Central memory CD4-positive, alpha-beta T cell (primary cell): ENCODE results near the gene CADPS.

Source experiments
- DNase-seq: peaks from one replicate; pipeline ENCODE4 v3.0.0; 2022

CADPS gene

GRCh38 chr3:62732183-62732904 lies 142.9 kb downstream of the CADPS start:
- no peak for DNase-seq

- no peak for DNase-seq
Measured at GRCh38 chr3:62727981-62728380, 147.2 kb downstream of the CADPS start.

GRCh38 chr3:62727536-62727935 lies 147.7 kb downstream of the CADPS start:
- no peak for DNase-seq

DNA sequence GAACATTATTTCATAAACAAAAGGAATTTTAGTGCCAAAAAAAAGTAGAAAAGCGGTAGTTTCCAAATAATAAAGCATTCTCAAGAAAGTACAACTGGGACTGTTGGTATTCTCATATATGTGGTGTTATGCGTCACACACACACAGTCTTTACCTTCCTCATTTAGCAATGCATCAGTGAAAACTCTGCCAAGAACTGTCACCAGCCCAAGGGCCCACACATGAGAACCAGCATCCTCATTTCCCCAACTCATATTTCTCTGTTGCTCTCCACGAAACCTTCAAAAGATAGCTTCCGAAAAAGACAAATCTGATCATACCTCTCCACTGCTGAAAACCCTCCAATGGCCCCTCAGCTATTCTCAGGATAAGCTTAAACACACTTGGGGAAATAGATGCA lies 150.7 kb downstream of the CADPS start:
- DNase-seq = no peak

- DNase-seq = no peak
Measured at GRCh38 chr3:62723914-62724217, 151.3 kb downstream of the CADPS start.

DNA sequence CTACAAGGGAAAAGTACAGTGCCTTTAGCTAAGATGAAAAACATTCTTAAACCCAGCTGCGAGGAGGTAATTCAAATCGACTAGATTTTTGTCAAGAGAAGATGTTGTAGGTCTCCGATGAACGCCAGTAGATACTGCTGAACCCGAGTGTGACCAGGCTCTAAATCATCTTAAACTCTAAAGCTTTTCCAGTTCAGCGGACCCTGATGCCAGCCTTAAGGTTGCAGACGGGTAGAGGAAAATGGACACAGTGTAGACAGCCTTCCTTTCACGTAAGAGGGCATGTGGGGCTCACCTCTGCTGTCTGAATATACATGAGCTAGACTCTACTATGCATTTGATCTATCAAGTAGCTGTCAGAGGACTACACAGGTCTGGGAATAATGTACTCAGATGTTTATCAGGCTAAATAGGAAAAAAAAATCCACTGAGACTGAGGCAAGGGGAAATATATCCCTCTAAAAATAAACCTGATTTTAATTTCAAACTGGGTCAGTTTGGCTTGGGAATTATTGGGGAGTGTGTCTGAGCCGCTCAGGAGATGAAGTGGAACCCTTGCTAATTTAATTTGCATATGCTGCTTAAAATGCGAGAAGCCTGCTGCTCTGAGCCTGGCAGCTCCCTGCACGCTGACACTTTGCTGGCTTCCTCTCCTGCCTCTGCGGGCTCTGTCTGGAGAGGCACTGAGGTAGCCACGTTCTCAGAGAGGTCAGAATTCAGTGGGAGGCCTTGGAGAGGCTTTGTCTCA lies 151.9 kb downstream of the CADPS start:
- DNase-seq = no peak

DNA sequence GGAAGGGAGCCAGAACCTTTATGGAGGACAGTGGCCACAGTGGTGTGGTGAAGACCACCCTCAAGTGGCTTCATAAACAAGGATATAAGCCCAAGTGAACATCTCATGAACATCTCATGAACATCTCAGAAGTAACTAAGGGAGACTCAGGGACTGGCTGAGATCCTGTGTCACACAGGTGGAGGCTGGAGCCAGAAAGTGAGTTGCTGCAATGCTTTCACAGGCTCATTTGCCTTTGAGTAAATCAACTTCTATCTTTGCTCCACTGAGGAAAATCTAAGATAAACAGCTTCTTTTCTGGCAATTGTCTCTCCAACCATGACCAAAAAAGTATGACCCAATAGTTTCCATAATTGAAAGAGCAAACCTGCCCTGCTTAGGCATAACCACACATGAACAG lies 152.9 kb downstream of the CADPS start:
- DNase-seq = no peak

GRCh38 chr3:62718515-62719320 lies 156.5 kb downstream of the CADPS start:
- no peak for DNase-seq

DNA sequence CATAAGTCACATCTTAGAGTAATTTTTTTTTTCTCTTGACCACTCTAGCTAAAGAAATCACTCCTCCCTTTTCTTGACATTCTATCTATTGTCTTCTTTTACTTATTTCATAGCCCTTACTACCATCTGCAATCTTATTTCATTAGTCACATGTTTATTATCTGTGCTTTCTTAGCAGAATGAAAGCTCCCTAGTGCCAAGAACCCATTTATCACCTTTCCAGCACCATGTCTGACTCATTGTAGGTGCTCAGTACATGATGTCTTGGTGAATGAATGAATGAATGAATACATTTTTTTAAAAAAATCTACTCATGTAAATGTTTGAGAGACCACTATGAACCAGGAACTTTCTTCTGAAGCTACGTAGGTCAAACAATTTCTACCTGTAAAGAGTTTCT lies 157.2 kb downstream of the CADPS start:
- no peak for DNase-seq

DNA sequence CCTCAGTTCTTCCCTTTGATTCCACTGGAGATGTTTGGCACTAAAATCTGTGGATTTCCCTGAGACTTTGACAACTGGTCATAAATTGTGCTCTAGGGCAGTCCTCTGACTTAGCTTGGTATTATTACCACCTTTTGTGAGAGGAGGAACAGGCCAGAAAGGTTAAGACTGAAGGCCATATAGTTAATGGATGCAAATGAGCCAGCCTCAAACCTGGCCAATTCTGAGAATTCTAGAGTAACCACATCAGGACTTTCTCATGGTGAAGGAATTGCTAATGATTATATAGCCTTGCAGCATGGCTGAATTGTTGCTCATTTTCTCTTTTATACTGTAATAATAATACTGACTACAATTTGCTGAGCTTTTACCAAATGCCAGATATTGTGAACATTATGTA lies 162.5 kb downstream of the CADPS start:
- DNase-seq = no peak

- DNase-seq = no peak
Measured at GRCh38 chr3:62710751-62711150, 164.5 kb downstream of the CADPS start.

- DNase-seq = no peak
Measured at GRCh38 chr3:62708638-62709373, 166.4 kb downstream of the CADPS start.

DNA sequence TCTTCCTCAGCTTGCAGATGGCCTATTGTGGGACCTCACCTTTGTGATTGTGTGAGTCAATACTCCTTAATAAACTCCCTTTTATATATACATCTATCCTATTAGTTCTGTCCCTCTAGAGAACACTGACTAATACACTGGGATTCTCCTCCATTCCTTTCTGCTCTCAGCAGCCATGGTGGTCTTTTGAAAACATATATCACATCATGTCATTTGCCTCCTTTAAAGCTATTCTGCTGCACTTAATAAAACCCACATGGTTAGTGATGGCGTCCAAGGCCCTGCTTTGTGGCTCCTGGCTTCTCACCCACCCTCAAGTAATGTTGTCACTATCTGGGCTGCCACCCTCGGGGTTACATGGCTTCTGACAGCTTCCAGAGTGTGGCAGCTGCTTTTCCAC lies 169.5 kb downstream of the CADPS start:
- DNase-seq = no peak

GRCh38 chr3:62703451-62704167 lies 171.6 kb downstream of the CADPS start:
- no peak for DNase-seq

DNA sequence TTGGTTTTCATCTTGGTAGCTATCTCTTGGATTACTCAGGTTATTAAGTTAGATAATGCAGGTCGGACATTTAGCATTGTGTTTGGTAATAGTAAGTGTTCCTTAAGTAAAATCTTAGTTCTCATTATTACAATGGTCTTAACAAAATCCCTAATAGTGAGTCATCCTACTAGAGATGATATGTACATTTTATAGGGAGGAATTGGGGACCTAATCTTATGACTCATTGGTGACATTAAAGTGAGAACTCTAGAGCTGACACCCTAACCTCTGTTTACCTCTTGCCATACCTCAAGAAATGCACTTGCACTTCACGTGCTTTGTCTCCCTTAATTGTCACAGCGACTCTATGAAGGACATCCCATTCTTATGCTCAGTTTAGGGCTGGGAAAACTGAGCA lies 174.9 kb downstream of the CADPS start:
- DNase-seq = no peak

- no peak for DNase-seq
Measured at GRCh38 chr3:62699728-62700127, 175.5 kb downstream of the CADPS start.

DNA sequence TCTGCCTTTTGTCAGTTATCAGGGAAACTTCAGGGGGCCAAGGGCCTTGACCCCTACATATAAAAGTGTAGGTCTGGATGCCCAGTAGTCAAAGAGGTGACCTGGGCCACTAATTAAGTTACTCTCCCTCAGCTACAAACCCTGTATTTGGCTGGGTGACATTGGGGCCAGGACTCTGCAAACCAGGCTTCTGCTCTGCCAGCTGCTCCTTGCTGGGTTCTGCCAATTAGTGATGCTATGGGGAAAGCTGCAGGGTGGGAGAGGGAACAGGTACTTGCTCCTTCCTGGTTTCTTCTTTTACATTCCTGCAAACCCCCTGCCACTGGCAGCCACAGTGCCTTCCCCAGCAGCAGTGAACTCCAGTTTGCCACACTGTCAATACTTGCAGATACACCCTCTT lies 179.2 kb downstream of the CADPS start:
- DNase-seq = no peak

DNA sequence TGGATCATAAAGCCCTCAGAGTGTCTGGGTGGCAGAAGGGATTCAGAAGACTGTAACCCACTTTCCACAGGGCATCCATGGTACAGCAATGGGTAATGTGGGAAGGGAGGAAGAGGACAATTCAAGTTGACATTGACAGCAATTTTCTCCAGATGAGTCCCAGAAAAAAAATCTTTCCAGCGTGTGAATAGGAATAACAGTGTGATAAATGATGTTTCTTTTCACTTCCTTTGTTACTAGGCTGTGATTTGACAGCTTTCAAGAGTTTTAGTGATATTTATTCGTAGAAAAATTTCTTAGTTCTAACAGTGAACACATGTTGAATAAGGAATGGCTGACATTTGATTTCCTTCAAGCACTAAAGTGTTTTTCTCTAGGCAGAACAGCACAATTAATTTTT lies 186.4 kb downstream of the CADPS start:
- no peak for DNase-seq

DNA sequence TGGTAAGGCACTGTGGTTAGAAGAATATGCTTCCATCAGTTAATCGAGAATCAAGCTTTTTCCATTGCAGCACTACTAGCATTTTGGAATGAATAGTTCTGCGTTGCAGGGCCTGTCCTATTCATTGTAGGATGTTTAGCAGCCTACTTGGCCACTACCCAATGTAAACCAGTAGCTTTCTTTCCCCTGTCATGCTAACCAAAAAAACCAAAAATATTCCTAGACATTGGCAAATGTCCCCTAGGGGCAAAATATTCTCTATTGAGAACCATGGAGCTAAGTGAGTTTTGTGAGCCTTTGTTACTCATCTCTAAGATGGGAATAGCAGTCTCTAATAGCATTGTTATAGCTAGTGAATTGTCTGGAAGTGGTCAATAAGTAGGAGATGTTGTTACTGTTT lies 187.2 kb downstream of the CADPS start:
- DNase-seq = no peak

GRCh38 chr3:62686503-62687294 lies 188.5 kb downstream of the CADPS start:
- DNase-seq = no peak

GRCh38 chr3:62682826-62683225 lies 192.4 kb downstream of the CADPS start:
- DNase-seq = no peak

- no peak for DNase-seq
Measured at GRCh38 chr3:62679988-62680387, 195.2 kb downstream of the CADPS start.
